ENCODE data around the gene IFIT2.
"Not testable (repeated sequence)": the region's sequence is repeated elsewhere in the genome, so short reads cannot be mapped to it uniquely, and the experiment has no call there.

Gene IFIT2

GRCh38 chr10:89280508-89280907 lies 21.3 kb upstream of the IFIT2 start:
- DNase-seq: peak; percentile 56

GRCh38 chr10:89281606-89282395 lies 20.0 kb upstream of the IFIT2 start:
- DNase-seq: peak; percentile 45

GRCh38 chr10:89283025-89283935 lies 18.6 kb upstream of the IFIT2 start:
- peak; percentile 49 for DNase-seq

- DNase-seq: peak; percentile 86
Measured at GRCh38 chr10:89283936-89284475, 17.8 kb upstream of the IFIT2 start.

- not testable (repeated sequence) for DNase-seq
Measured at GRCh38 chr10:89284711-89285110, 17.1 kb upstream of the IFIT2 start.

- DNase-seq: peak; percentile 74
Measured at GRCh38 chr10:89285303-89285702, 16.5 kb upstream of the IFIT2 start.

GRCh38 chr10:89294721-89295239 lies 7.1 kb upstream of the IFIT2 start:
- DNase-seq: no peak

- peak; percentile 43 for DNase-seq
Measured at GRCh38 chr10:89295597-89295996, 6.2 kb upstream of the IFIT2 start.

GRCh38 chr10:89296220-89296648 lies 5.6 kb upstream of the IFIT2 start:
- DNase-seq: no peak

GRCh38 chr10:89297356-89297755 lies 4.5 kb upstream of the IFIT2 start:
- no peak for DNase-seq

GRCh38 chr10:89297791-89298190 lies 4.1 kb upstream of the IFIT2 start:
- DNase-seq: no peak

- no peak for DNase-seq
Measured at GRCh38 chr10:89299031-89299430, 2.8 kb upstream of the IFIT2 start.

GRCh38 chr10:89301232-89301631 lies 614 bp upstream of the IFIT2 start:
- DNase-seq: peak; percentile 30

- no peak for DNase-seq
Measured at GRCh38 chr10:89302625-89303024, 779 bp downstream of the IFIT2 start.

- no peak for DNase-seq
Measured at GRCh38 chr10:89303161-89303560, 1.3 kb downstream of the IFIT2 start.

- no peak for DNase-seq
Measured at GRCh38 chr10:89304026-89304425, 2.2 kb downstream of the IFIT2 start.

GRCh38 chr10:89304446-89304845 lies 2.6 kb downstream of the IFIT2 start:
- DNase-seq: no peak

GRCh38 chr10:89304925-89305324 lies 3.1 kb downstream of the IFIT2 start:
- no peak for DNase-seq

- DNase-seq: no peak
Measured at GRCh38 chr10:89305766-89306433, 4.1 kb downstream of the IFIT2 start.

- no peak for DNase-seq
Measured at GRCh38 chr10:89306434-89307268, 4.8 kb downstream of the IFIT2 start.

GRCh38 chr10:89307269-89307577 lies 5.4 kb downstream of the IFIT2 start:
- DNase-seq: peak; percentile 40

GRCh38 chr10:89308266-89308665 lies 6.4 kb downstream of the IFIT2 start:
- DNase-seq: no peak
